H4 (cell line): Measurements from ENCODE around the gene RAPGEF6. TPM values are rescaled to one million over a fixed set of nuclear protein-coding genes. Genes with fewer than 3 reads are reported as not detected.
"Not testable (repeated sequence)": the region's sequence is repeated elsewhere in the genome, so short reads cannot be mapped to it uniquely, and the experiment has no call there.

ENCODE experiments used
- DNase-seq: peaks from one replicate; pipeline ENCODE4 v3.0.0-alpha.2; 2015; ENCODE audit warnings: low spot score
- total RNA-seq: library from RNA; depleted of rRNA; stranded (reverse); fragments of >200 nt; shearing (Covaris generic); gene quantifications from 2 replicates; pipeline ENCODE4 v1.2.3, GENCODE V29; 2014

The RAPGEF6 gene
- total RNA-seq, 1 experiment from 2014 or later, result 9.8 TPM

DNA sequence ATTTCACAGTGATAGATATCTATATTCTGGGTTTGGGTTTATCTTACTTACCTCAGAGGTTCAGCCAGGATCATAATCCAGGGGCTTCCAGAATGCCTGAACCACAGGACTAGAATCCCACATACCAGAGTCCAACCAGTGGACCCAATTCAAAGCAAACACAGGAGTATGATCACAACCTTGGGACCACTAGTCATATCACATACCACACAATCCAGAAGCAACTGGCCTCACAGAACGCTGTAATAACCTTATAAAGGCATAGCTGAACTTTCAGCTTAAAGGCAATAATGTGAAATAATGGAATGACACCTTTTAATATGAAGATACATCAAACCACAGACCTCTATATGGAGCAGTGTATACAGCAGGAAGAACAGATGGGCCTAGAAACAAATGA, 25.3 kb downstream of the RAPGEF6 start:
- no peak for DNase-seq

DNA sequence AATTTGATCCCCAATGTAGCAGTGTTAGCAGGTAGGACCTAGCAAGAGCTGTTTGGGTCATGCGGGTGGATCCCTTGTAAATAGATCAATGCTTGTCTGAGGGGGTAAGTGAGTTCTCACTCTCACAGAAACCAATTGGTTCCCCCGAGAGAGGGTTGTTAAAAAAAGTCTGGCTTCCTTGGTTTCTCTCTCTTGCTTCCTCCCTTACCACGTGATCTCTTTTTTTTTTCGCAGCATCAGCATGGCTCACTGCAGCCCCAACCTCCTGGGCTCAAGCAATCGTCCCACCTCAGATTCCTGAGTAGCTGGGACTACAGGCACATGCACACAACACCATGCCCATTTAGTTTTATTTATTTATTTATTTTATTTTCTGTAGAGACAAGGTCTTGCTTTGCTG, 26.4 kb downstream of the RAPGEF6 start:
- DNase-seq, result no peak

DNA sequence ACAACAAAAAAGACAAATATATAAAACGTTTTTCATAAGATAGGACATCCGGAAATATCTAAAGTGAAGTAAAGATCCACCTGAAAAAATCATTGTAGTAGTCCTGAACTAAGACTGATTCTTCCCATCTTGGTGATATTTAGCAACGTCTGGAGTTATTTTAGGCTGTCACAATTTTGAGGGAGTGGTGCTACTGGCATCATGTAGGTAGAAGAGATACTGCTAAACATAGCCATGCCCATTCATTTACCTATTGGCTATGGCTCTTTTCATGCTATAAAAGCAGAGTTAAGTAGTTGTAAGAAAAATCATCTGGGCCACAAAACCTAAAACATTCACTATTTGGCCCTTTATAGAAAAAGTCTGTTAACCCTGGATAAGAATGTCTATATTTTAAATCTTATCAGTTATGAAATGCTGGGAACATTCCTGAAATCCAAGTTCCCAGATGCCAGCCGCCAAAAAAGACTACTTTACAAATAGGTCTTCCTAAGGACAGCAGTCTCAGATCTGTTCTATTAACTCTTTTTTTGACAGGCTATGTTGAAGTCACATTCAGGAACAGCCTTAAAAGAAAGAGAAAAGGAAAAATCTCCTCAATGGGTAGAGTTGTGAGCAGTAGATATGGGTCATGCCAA, 27.0 kb downstream of the RAPGEF6 start:
- DNase-seq, result no peak

GRCh38 chr5:131607418-131607817, 27.6 kb downstream of the RAPGEF6 start:
- DNase-seq, result no peak

- no peak for DNase-seq
Observed at GRCh38 chr5:131605086-131605485, 29.9 kb downstream of the RAPGEF6 start.

GRCh38 chr5:131595088-131596033, 39.7 kb downstream of the RAPGEF6 start:
- DNase-seq, result no peak

- no peak for DNase-seq
Observed at GRCh38 chr5:131593921-131594320, 41.1 kb downstream of the RAPGEF6 start.

DNA sequence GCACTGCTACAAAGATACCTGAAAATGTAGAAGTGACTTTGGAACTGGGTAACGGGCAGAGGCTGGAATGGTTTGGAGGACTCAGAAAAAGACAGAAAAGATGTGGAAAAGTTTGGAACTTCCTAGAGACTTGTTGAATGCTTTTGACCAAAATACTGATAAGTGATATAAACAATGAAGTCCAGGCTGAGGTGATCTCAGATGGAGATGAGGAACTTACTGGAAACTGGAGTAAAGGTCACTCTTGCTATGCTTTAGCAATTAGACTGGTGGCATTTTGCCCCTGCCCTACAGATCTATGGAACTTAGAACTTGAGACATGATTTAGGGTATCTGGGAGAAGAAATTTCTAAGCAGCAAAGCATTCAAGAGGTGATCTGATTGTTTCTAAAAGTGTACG, 41.6 kb downstream of the RAPGEF6 start:
- not testable (repeated sequence) for DNase-seq

DNA sequence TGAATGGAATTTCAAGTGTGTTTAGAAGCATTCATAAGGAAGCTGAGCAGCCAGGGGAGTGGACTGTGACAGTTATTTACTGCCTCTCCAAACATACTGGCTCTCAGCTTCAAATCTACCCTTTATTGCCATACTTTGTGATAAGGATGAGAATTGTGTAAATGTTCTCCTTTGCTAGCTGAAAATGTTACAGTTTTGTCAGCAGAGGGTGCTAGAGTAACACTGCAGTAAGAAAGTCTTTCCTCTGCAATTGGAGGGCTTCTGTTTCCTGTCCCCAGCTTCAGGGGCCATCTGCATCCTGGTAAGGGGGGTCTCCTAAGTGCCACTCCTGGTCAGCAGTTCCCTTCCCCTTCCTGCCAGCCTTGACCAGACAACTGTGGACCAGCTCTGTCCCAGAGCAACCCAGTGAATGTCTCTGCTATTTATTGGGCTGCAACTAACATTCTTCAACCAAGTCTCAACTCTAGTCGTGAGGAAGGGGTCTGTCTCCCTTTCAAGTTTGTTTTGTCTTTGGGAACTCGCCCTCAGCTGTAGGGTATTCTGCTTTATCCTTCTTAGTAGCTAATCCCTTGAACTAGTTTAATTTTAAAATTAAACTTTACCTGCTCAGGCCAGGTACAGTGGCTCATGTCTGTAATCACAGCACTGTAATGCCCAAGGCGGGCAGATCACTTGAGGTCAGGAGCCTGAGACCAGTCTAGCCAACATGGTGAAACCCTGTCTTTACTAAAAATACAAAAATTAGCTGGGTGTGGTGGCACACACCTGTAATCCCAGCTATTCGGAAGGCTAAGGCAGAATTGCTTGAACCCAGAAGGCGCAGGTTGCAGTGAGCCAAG, 45.3 kb downstream of the RAPGEF6 start:
- DNase-seq, result peak; percentile 65

- DNase-seq, result no peak
Observed at GRCh38 chr5:131587541-131587940, 47.5 kb downstream of the RAPGEF6 start.

- DNase-seq, result no peak
Observed at GRCh38 chr5:131581702-131582101, 53.3 kb downstream of the RAPGEF6 start.

- no peak for DNase-seq
Observed at GRCh38 chr5:131579917-131580671, 54.9 kb downstream of the RAPGEF6 start.

DNA sequence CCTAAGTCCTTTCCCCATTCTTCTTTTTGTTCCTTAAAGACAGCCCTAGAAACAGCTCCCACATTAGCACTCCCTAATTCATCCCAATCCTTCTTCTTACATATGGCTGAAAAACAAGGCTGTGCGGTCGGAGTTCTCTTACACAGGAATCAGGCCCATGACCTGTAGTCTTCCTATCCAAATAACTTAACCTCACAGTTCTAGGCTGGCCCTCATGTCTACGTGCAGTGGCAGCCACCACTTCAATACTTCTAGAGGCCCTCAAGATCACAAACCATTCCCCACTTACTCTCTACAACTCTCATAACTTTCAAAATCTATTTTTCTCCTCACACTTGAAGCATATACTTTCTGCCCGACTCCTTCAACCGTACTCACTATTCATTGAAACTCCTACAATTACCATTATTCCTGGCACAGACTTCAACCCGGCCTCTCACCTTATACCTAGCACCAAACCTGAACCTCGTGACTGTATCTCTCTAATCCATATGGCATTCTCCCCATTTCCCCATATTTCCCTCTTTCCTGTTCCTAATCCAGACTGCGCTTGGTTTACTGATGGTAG, 59.3 kb downstream of the RAPGEF6 start:
- DNase-seq, result no peak

DNA sequence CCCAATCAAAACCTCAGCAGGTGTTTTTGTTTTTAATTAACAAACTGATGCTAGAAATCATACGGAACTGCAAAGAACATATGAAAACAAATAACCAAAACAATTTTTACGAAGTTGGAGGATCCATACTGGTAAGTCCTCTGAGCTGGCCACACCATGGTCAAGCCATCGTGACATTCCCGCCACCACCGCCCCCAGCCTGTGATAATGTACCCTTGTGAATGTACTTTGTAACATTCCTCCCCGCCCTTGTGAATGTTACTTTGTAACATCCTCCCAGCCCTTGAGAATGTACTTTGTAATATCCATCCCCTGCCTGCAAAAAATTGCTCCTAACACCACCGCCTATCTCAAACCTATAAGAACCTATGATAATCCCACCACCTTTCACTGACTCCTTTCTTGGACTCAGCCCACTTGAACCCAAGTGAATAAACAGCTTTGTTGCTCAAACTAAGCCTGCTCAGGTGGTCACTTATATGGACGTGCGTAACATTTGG, 63.3 kb downstream of the RAPGEF6 start:
- DNase-seq, result no peak

DNA sequence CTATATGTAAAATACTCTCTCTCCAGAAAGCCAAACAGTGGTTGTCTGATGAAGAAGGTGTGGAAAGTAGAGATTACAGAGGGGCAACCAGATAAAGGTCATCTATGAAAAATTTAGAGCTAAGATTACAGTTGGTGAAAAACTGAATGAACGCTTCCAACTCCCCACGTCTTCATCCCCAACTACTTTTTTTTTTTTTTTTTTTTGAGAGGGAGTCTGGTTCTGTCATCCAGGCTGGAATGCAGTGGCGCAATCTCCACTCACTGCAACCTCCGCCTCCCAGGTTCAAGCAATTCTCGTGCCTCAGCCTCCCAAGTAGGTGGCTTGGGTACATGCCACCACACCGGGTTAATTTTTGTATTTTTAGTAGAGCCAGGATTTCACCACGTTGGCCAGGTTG, 64.3 kb downstream of the RAPGEF6 start:
- DNase-seq, result no peak

- no peak for DNase-seq
Observed at GRCh38 chr5:131564229-131564652, 70.8 kb downstream of the RAPGEF6 start.

DNA sequence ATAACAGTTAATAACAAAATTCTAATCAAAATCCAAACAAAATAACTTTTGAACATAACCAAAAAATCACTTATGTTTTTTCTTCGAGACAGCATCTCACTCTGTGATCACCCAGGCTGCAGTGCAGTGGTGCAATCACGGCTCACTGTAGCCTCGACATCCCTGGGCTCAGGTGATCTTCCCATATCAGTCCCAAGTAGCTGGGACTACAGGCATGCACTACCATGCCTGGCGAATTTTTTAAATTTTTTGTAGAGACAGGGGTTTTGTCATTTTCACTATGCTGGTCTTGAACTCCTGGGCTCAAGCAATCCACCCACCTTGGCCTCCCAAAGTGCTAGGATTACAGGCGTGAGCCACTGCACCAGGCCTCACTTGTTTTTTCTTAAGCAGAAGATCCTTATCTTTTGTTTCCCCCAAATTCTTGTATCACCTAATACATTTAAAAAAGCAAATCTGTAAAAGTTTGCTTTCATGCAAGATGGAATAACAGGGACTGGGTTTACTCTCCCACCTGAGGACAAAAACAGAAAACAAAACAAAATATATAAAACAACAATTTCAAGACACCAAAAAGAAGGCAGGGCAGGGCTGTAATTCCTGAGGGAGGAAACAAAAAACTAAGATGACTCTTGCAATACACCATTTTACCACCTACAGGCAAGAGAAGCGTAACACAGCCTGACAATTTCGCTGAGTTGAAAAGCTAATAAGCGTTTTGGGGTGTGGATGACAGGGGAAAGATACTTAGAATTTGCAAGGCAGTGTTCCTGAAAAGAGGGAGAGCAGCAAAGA, 71.4 kb downstream of the RAPGEF6 start:
- DNase-seq, result no peak

DNA sequence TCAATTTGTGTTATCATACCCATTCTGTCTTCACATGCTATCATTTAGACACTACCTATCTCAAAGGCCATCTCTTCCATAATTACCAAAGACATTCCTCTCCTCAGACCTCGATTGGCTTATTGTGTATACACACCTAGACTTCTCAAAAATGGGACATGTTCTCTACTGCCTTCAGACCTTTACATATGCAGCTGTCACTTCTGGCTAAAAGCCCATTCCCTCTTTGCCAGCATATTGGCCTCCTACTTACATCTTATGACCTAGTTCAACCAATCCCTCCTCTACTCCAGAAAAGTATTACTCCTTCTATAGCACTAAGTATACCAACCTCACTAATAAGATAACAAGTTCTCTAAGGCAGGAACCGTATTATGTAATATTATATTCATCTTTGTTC, 84.4 kb downstream of the RAPGEF6 start:
- DNase-seq, result no peak

- DNase-seq, result no peak
Observed at GRCh38 chr5:131548176-131548575, 86.9 kb downstream of the RAPGEF6 start.

- DNase-seq, result no peak
Observed at GRCh38 chr5:131545845-131546244, 89.2 kb downstream of the RAPGEF6 start.
